HFF-Myc (cell line): ENCODE results near the gene FLACC1.

Experiments
- DNase-seq: peaks from one replicate; pipeline ENCODE4 v3.0.0-alpha.2; 2011; ENCODE audit warnings: low read depth; ENCODE audit errors: extremely low read depth
- H3K4me3 ChIP-seq: replicated peaks from 2 replicates; pipeline ENCODE4 v1.5.1; 2011; ENCODE audit warnings: low read depth, mild to moderate bottlenecking, control low read depth, low read length
- TF ChIP-seq, protein P1 (sequence below): IDR thresholded peaks from 2 replicates; pipeline ENCODE4 v1.5.1; 2012; ENCODE audit warnings: mild to moderate bottlenecking, low read depth, low read length, control low read depth; ENCODE audit errors: missing control alignments

The FLACC1 gene

DNA sequence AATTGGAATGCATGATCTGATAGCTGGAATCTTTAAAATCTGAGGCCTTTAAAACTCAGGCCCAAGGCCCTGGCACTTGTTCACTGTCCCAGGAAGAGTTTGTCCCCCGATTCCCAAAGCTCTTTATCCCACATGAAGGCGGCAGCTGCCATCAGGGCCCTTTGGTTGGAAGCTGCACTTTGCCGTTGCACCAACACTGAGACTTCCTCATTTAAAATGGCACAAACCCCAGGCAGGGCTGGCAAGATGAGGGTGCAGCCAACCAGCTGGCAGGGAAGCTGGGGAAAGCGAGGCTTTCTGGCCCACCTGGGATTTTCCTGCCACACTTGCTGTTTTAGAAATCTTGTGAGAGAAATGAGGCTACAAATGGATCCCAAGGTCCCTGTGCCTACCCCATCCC lies 6.3 kb downstream of the FLACC1 start:
- H3K4me3 ChIP-seq = no peak overlapping the region
- TF ChIP-seq, protein P1, sequence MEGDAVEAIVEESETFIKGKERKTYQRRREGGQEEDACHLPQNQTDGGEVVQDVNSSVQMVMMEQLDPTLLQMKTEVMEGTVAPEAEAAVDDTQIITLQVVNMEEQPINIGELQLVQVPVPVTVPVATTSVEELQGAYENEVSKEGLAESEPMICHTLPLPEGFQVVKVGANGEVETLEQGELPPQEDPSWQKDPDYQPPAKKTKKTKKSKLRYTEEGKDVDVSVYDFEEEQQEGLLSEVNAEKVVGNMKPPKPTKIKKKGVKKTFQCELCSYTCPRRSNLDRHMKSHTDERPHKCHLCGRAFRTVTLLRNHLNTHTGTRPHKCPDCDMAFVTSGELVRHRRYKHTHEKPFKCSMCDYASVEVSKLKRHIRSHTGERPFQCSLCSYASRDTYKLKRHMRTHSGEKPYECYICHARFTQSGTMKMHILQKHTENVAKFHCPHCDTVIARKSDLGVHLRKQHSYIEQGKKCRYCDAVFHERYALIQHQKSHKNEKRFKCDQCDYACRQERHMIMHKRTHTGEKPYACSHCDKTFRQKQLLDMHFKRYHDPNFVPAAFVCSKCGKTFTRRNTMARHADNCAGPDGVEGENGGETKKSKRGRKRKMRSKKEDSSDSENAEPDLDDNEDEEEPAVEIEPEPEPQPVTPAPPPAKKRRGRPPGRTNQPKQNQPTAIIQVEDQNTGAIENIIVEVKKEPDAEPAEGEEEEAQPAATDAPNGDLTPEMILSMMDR = no peak
- no peak for DNase-seq

DNA sequence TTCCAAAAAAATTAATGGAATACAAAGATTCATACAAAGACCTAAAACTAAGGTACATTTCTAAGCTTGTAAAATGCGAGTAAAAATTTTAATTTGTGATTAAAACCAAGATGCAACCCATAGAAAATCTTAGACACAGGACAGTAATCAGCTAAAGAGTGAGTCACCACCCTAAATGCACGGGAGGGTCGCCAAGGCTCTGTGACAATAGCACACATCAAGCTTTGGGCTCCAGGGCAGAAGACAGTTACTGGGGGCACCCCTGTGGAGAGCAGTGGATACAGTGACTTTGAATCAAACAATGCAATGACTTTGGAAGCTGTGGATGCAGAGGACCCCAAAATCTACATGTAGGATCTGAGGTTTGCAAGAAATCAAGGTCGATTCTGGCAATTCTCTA lies 7.5 kb downstream of the FLACC1 start:
- TF ChIP-seq, protein P1 = no peak
- no peak overlapping the region for H3K4me3 ChIP-seq
- no peak for DNase-seq

DNA sequence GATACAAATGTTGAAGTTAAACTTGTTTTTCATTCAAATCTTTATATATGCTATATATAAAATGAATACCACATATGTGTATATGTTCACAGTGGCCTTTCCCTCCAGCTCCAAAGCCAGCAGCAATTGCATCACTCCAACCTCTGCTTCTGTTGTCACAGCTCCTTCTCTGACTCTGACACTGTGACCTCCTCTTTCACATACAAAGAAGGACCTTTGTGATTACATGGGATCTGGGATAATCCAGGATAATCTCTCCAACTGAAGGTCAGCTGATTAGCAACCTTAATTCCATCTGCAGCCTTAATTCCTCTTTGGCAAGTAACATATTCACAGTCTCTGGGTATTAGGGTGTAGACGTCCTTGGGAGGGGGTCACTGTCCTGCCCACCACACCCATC lies 8.4 kb downstream of the FLACC1 start:
- DNase-seq = no peak
- TF ChIP-seq, protein P1 = no peak
- no peak overlapping the region for H3K4me3 ChIP-seq

DNA sequence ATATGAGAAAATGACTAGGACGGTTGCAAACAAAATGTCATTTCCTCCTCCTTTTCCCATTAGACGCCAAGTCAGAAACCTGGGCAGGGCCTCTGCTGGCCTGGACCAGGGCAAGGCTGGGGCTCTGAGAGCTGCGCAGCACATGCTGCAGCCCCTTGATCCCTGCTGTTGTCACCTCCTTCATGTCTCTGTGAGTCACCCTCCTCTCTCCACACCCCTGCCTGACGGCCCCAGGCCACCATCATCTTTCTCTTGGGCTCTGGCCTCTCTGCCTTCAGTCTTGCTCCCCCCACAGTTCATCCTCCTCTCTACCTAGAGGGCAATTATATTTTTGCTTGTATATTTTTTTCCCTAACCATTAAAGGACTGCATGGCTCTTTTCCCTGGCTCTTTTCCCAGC lies 10.0 kb downstream of the FLACC1 start:
- H3K4me3 ChIP-seq = no peak overlapping the region
- TF ChIP-seq, protein P1 = no peak
- DNase-seq = no peak

DNA sequence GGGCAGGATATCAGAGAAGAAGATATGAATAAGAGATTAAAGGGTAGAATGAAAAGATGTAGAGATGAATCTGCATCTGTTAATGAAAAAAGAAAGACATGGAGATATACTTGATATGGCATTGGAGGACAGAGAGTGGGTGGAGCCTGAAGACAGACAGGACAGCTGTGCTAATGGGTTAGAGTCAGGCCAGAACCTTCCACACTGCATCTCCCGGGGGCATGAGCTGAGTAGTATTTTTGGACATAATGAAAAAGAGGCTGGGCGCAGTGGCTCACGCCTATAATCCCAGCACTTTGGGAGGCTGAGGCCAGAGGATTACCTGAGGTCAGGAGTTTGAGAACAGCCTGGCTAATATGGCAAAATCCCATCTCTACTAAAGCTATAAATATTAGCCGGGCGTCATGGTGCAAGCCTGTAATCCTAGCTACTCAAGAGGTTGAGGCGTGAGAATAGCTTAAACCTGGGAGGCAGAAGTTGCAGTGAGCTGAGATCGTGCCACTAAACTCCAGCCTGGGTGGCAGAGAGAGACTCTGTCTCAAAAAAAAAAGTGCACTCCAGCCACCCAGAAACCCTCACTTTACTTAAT lies 11.4 kb downstream of the FLACC1 start:
- H3K4me3 ChIP-seq = no peak overlapping the region
- no peak for DNase-seq
- TF ChIP-seq, protein P1 = no peak

DNA sequence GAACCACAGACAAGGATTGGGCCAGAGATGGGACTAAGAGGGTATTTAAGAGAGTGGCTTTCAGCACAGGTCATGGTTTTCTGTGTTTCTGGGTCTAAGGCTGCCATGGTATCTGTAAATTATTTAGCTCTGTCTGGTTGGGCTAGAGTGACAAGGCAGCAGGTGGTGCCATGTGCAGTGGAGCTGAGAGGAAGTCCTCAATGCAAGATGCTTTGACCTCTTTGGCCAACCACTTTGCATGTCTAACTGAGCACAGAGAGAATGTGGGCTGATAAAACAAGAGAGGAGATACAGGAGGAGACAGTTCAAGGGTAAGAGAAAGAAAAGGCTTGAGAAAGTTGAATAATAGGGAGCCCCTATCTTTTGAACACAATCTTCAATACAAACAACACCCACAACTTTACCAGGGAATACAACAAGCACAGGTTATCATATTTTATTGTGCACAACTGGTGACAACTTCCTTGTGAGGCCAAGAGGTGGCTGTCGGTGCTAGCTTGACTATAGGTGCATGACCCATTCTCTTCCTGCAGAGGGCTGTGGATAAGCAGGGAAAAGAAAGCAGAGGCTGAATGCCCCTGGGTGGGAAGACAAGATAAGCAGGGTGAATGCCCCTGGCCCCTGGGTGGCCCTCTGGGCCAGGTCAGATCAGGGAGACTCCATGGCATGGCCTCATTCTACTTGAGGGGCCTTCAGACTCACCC lies 12.3 kb downstream of the FLACC1 start:
- TF ChIP-seq, protein P1 = peak; percentile 3
- DNase-seq = no peak

DNA sequence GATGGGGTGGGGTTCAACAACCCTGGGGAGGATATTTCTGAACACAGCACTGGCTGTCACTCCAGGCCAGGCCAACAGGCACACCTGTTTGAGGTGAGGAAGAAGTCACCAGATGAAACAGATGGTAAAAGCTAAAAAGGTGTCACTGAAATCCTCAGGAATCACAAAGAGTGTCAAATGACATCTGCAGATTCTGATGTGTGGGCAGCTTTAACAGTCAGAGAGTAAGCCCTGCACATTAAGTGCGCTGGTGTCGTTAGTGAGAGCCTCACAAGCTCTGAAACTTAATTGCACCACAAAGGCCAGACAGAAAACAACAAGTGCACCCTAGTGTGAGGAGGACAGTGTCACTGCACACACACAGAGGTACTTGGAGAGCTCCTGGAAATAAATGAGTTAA lies 13.6 kb downstream of the FLACC1 start:
- no peak overlapping the region for H3K4me3 ChIP-seq
- no peak for DNase-seq
- TF ChIP-seq, protein P1 = no peak

More for the DNA sequence above, 12.3 kb downstream of the FLACC1 start:
- no peak overlapping the region for H3K4me3 ChIP-seq
